Measurements from ENCODE around the gene ETDB. TPM values are rescaled to one million over a fixed set of nuclear protein-coding genes. Genes with fewer than 3 reads are reported as not detected.
A peak's percentile ranks its signal among the peaks of the same experiment; 100 is the strongest.
"Not testable (repeated sequence)": the region's sequence is repeated elsewhere in the genome, so short reads cannot be mapped to it uniquely, and the experiment has no call there.

Gene ETDB
- total and polyA plus RNA-seq, 8 donors, result 0.33 TPM; not detected in 7

GRCh38 chrX:135112096-135112729 is 8.1 kb downstream of the ETDB start:
- TF ChIP-seq CTCF (IDR thresholded peaks at IDR 0.05), result peak; percentile 33 to 36
- peak; percentile 84 for ATAC-seq
- Histone ChIP-seq H3K9me3 (no peaks in the 10 kb centered on the region), H3K4me3 (no peak overlapping the region), H3K27ac (no peak overlapping the region), H3K27me3 (no peaks in the 10 kb centered on the region), H3K36me3 (no peaks in the 10 kb centered on the region), H3K4me1 (no peaks in the 10 kb centered on the region)
- intact Hi-C loops (cut with DNase I), result no loop called here
- no peak for DNase-seq

- intact Hi-C loops (cut with DNase I), result no loop called here
- H3K36me3 ChIP-seq, result no peaks in the 10 kb centered on the region
These were observed 10.8 kb downstream of the ETDB start for GRCh38 chrX:135109554-135109953.

GRCh38 chrX:135099493-135099783 is 20.9 kb downstream of the ETDB start:
- no peak overlapping the region for H3K4me3 ChIP-seq
- no peaks in the 10 kb centered on the region for H3K9me3 ChIP-seq
- H3K36me3 ChIP-seq, result no peaks in the 10 kb centered on the region
- H3K27ac ChIP-seq, result no peak overlapping the region
- no peaks in the 10 kb centered on the region for H3K4me1 ChIP-seq
- H3K27me3 ChIP-seq, result peaks cover 16% of the 10 kb centered on the region in 2 donors
- no peak for TF ChIP-seq CTCF (IDR thresholded peaks at IDR 0.05)
- no peak for DNase-seq
- ATAC-seq, result no peak
- intact Hi-C loops (cut with DNase I), result no loop called here

More at GRCh38 chrX:135109554-135109953, 10.8 kb downstream of the ETDB start:
- H3K27me3 ChIP-seq, result no peaks in the 10 kb centered on the region
- H3K27ac ChIP-seq, result no peak overlapping the region
- DNase-seq (no peak), ATAC-seq (no peak)
- no peak overlapping the region for H3K4me3 ChIP-seq
- no peaks in the 10 kb centered on the region for H3K9me3 ChIP-seq
- H3K4me1 ChIP-seq, result no peaks in the 10 kb centered on the region
- no peak for TF ChIP-seq CTCF (IDR thresholded peaks at IDR 0.05)

GRCh38 chrX:135097196-135097744 is 23.1 kb downstream of the ETDB start:
- peaks cover 14 to 16% of the 10 kb centered on the region in 2 donors for H3K27me3 ChIP-seq
- not testable (repeated sequence) for DNase-seq, H3K9me3 ChIP-seq

GRCh38 chrX:135095715-135096114 is 24.6 kb downstream of the ETDB start:
- intact Hi-C loops (cut with DNase I), result no loop called here
- Histone ChIP-seq H3K4me1 (no peaks in the 10 kb centered on the region), H3K36me3 (no peaks in the 10 kb centered on the region), H3K27me3 (peaks cover 10 to 16% of the 10 kb centered on the region in 2 donors), H3K4me3 (no peak overlapping the region), H3K27ac (no peak overlapping the region), H3K9me3 (no peaks in the 10 kb centered on the region)
- no peak for TF ChIP-seq CTCF (IDR thresholded peaks at IDR 0.05)
- DNase-seq, result no peak
- no peak for ATAC-seq

More at GRCh38 chrX:135097196-135097744, 23.1 kb downstream of the ETDB start:
- intact Hi-C loops (cut with DNase I); ATAC-seq; H3K36me3 ChIP-seq; H3K4me1 ChIP-seq; H3K27ac ChIP-seq: not testable (repeated sequence)
- H3K4me3 ChIP-seq, result peak overlapping the region; percentile 34 to 52

- DNase-seq, result no peak
- H3K4me1 ChIP-seq, result no peaks in the 10 kb centered on the region
These were observed 25.6 kb downstream of the ETDB start for GRCh38 chrX:135094726-135095125.

More at GRCh38 chrX:135094726-135095125, 25.6 kb downstream of the ETDB start:
- Histone ChIP-seq H3K36me3 (no peaks in the 10 kb centered on the region), H3K27ac (no peak overlapping the region), H3K9me3 (no peaks in the 10 kb centered on the region), H3K4me3 (no peak overlapping the region), H3K27me3 (peaks cover 2 to 16% of the 10 kb centered on the region in 2 donors)
- no peak for ATAC-seq
- no peak for TF ChIP-seq CTCF (IDR thresholded peaks at IDR 0.05)
- intact Hi-C loops (cut with DNase I), result no loop called here

Measured in left lung (tissue), 10 donors.